Loucy (cell line): ENCODE results near the gene EIF4G3.

Experiments
- H2AFZ ChIP-seq: fragments of 200-600 bp; sonication (generic); 2 replicates; pipeline ENCODE4 v1.6.0; 2016; ENCODE audit warnings: antibody characterized with exemption, mild to moderate bottlenecking, low read length, moderate library complexity
- H3F3A ChIP-seq: fragments of 200-600 bp; 2 replicates; pipeline ENCODE4 v1.6.0; 2016; ENCODE audit warnings: antibody characterized with exemption, low read depth, mild to moderate bottlenecking
- H3K27me3 ChIP-seq: fragments of 200-600 bp; sonication (generic); 2 replicates; pipeline ENCODE4 v1.6.1; 2014; ENCODE audit warnings: low read length, mild to moderate bottlenecking; ENCODE audit not compliant: insufficient read depth, poor library complexity, severe bottlenecking
- H3K36me3 ChIP-seq: fragments of 200-600 bp; sonication (generic); 2 replicates; pipeline ENCODE4 v1.6.1; 2016; ENCODE audit warnings: low read length; ENCODE audit not compliant: insufficient read depth
- H3K4me1 ChIP-seq: fragments of 200-600 bp; sonication (generic); 2 replicates; pipeline ENCODE4 v1.5.1; 2014; ENCODE audit warnings: low read length, mild to moderate bottlenecking; ENCODE audit not compliant: insufficient read depth, poor library complexity, severe bottlenecking
- H3K4me2 ChIP-seq: fragments of 200-600 bp; sonication (generic); 2 replicates; pipeline ENCODE4 v1.6.0; 2014; ENCODE audit warnings: antibody characterized with exemption, low read length, low read depth, mild to moderate bottlenecking; ENCODE audit not compliant: poor library complexity, severe bottlenecking
- H3K4me3 ChIP-seq: fragments of 200-600 bp; sonication (generic); 2 replicates; pipeline ENCODE4 v1.5.1; 2014; ENCODE audit warnings: low read length, mild to moderate bottlenecking, mixed read lengths; ENCODE audit not compliant: poor library complexity, severe bottlenecking
- H3K79me2 ChIP-seq: fragments of 200-600 bp; sonication (generic); 2 replicates; pipeline ENCODE4 v1.6.1; 2014; ENCODE audit warnings: low read length; ENCODE audit not compliant: insufficient read depth
- H3K9ac ChIP-seq: fragments of 200-600 bp; sonication (generic); 2 replicates; pipeline ENCODE4 v1.6.0; 2014; ENCODE audit warnings: mild to moderate bottlenecking, low read depth, low read length, moderate library complexity; ENCODE audit not compliant: poor library complexity, severe bottlenecking
- H3K9me2 ChIP-seq: fragments of 200-600 bp; sonication (generic); replicated peaks from 2 replicates; pipeline ENCODE4 v1.6.1; 2016; ENCODE audit warnings: low read depth, low read length, mixed read lengths
- H3K9me3 ChIP-seq: fragments of 200-600 bp; sonication (generic); 2 replicates; pipeline ENCODE4 v1.6.1; 2014; ENCODE audit warnings: mild to moderate bottlenecking, antibody characterized with exemption, low read length, low read depth; ENCODE audit not compliant: insufficient read depth
- H4K20me1 ChIP-seq: fragments of 200-600 bp; sonication (generic); 2 replicates; pipeline ENCODE4 v1.6.0; 2014; ENCODE audit warnings: antibody characterized with exemption, low read length, mild to moderate bottlenecking; ENCODE audit not compliant: insufficient read depth, poor library complexity, severe bottlenecking
- EZH2phosphoT487 ChIP-seq: fragments of 200-600 bp; IDR thresholded peaks from 2 replicates; pipeline ENCODE4 v1.6.1; 2018; ENCODE audit warnings: antibody characterized with exemption, mild to moderate bottlenecking, moderate library complexity, borderline replicate concordance
- TF ChIP-seq, protein P1 (sequence below): fragments of 200-600 bp; sonication (generic); conservative IDR thresholded peaks from 2 replicates; pipeline ENCODE4 v1.5.1; 2014; ENCODE audit warnings: mild to moderate bottlenecking, antibody characterized with exemption, low read length

The EIF4G3 gene

DNA sequence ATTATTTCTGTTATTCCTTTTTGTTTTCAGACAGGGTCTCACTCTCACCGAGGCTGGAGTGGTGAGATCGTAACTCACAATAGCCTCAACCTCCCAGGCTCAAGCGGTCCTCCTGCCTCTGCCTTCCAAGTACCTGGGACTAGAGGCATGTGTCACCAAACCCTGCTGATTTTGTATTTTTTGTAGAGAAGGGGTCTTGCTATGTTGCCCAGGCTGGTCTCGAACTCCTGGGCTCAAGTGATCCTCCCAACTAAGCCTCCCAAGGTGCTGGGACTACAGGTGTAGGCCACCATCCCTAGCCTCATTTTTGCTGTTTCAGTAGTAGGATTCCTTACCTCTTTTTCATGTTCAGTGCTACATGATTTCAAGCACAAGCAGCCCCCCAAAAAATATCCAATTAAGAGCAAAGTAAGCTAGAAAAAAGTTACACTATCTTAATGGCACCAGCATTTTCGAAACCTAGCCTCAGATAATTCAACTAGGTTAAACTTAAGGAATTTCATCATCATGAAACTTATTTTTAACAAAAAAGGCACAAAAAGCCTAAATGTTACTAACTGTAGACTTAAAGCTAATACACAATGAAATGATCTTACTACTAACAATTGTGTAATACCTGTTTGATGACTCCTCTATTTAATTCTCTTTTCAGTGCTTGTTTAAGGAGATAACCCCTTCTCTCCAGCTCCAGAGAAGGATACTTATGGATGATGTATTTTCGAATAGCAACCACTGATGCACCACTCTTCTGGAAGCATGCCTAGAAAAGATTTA, 406.2 kb downstream of the EIF4G3 start:
- H3K4me1 ChIP-seq: no peaks in the 10 kb centered on the region
- H3K9me3 ChIP-seq: no peaks in the 10 kb centered on the region
- peaks cover 30% of the 10 kb centered on the region for H4K20me1 ChIP-seq
- no peak for TF ChIP-seq EZH2phosphoT487
- TF ChIP-seq, protein P1, sequence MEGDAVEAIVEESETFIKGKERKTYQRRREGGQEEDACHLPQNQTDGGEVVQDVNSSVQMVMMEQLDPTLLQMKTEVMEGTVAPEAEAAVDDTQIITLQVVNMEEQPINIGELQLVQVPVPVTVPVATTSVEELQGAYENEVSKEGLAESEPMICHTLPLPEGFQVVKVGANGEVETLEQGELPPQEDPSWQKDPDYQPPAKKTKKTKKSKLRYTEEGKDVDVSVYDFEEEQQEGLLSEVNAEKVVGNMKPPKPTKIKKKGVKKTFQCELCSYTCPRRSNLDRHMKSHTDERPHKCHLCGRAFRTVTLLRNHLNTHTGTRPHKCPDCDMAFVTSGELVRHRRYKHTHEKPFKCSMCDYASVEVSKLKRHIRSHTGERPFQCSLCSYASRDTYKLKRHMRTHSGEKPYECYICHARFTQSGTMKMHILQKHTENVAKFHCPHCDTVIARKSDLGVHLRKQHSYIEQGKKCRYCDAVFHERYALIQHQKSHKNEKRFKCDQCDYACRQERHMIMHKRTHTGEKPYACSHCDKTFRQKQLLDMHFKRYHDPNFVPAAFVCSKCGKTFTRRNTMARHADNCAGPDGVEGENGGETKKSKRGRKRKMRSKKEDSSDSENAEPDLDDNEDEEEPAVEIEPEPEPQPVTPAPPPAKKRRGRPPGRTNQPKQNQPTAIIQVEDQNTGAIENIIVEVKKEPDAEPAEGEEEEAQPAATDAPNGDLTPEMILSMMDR: no peak
- no peak overlapping the region for H2AFZ ChIP-seq
- H3K4me2 ChIP-seq: no peak overlapping the region
- no peaks in the 10 kb centered on the region for H3K9me2 ChIP-seq
- no peak overlapping the region for H3K9ac ChIP-seq
- H3K79me2 ChIP-seq: peaks cover 34% of the 10 kb centered on the region; the same call in 1 of the 2 replicates
- no peaks in the 10 kb centered on the region for H3K27me3 ChIP-seq
- H3K4me3 ChIP-seq: no peak overlapping the region
- no peaks in the 10 kb centered on the region for H3F3A ChIP-seq
- peaks cover 99% of the 10 kb centered on the region for H3K36me3 ChIP-seq

DNA sequence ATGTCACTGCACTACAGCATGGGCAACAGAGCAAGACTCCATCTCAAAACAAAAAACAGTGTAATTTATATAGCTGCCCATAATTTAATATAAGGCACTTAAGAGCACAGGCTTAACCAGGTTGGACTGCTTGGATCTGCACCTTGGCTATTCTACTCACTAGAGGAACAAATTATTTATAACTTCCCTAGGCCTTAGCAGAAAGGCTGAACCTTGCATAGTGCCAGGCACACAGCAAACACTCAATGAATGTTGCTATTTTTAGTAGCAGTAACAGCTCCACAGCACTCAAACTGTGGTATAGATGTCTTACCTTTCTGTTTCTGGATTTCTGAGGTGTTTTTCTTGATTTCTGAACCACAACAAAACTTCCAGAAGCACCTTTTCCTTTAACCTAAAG, 409.4 kb downstream of the EIF4G3 start:
- H3K9me3 ChIP-seq: no peaks in the 10 kb centered on the region

DNA sequence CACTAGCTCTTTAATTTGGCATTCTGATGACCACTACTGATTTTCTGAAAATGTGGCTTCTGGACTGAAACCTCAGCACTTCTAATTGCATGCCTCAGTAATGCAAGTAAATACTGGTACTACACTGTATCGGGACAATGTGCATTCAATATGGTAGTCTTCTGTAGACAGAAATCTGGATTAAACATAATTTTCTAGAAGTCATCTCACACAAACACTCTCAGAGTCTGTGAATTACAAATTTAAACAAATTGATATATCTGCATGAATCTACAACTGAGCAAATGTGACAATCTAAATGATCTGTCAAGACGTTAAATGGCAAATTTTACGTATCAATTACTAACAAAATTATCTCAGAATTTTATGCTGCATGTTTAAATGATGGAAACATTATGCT, 413.3 kb downstream of the EIF4G3 start:
- Histone ChIP-seq H2AFZ (no peak overlapping the region), H3K4me3 (no peak overlapping the region), H3K36me3 (peaks cover 95% of the 10 kb centered on the region), H4K20me1 (peaks cover 9% of the 10 kb centered on the region), H3K9me2 (no peaks in the 10 kb centered on the region), H3K79me2 (no peaks in the 10 kb centered on the region), H3K4me2 (no peak overlapping the region), H3K4me1 (no peaks in the 10 kb centered on the region), H3K9me3 (no peaks in the 10 kb centered on the region), H3F3A (no peaks in the 10 kb centered on the region), H3K9ac (no peak overlapping the region), H3K27me3 (no peaks in the 10 kb centered on the region)
- no peak for TF ChIP-seq EZH2phosphoT487
- TF ChIP-seq, protein P1: no peak

More for the DNA sequence above, 409.4 kb downstream of the EIF4G3 start:
- H4K20me1 ChIP-seq: peaks cover 15% of the 10 kb centered on the region
- no peak overlapping the region for H2AFZ ChIP-seq
- no peak overlapping the region for H3K9ac ChIP-seq
- TF ChIP-seq, protein P1: no peak
- H3K4me2 ChIP-seq: no peak overlapping the region
- peaks cover 100% of the 10 kb centered on the region for H3K36me3 ChIP-seq
- H3K4me1 ChIP-seq: no peaks in the 10 kb centered on the region
- H3K79me2 ChIP-seq: peaks cover 13% of the 10 kb centered on the region; the same call in 1 of the 2 replicates
- H3K27me3 ChIP-seq: no peaks in the 10 kb centered on the region
- H3K4me3 ChIP-seq: no peak overlapping the region
- H3F3A ChIP-seq: no peaks in the 10 kb centered on the region
- H3K9me2 ChIP-seq: no peaks in the 10 kb centered on the region
